Brain microvascular endothelial cell (primary cell): ENCODE results near the gene NEK11.
A peak's percentile ranks its signal among the peaks of the same experiment; 100 is the strongest.

Source experiments
- DNase-seq: peaks from one replicate; pipeline ENCODE4 v3.0.0-alpha.2; 2020
- H3K27ac ChIP-seq: fragments of 250-450 bp; sonication (Bioruptor Pico); 2 replicates; pipeline ENCODE4 v1.5.1; 2020; ENCODE audit warnings: mild to moderate bottlenecking, moderate library complexity
- H3K27me3 ChIP-seq: fragments of 250-450 bp; sonication (Bioruptor Pico); replicated peaks from 2 replicates; pipeline ENCODE4 v1.5.1; 2020; ENCODE audit warnings: mild to moderate bottlenecking
- H3K36me3 ChIP-seq: fragments of 250-450 bp; sonication (Bioruptor Pico); replicated peaks from 2 replicates; pipeline ENCODE4 v1.5.1; 2020; ENCODE audit warnings: mild to moderate bottlenecking
- H3K4me3 ChIP-seq: 2 replicates; pipeline ENCODE4 v1.5.1; 2011; ENCODE audit warnings: low read depth, mild to moderate bottlenecking, control low read depth, low read length, moderate library complexity
- CTCF ChIP-seq: IDR thresholded peaks from 2 replicates; pipeline ENCODE4 v1.5.1; 2011; ENCODE audit warnings: low read depth, mild to moderate bottlenecking, moderate library complexity, low read length, control low read depth, inconsistent platforms; ENCODE audit errors: missing control alignments
- in situ Hi-C: cut with HindIII; loops from 2 replicates; pipeline ENCODE4 v1.10.0; 2017; ENCODE audit warnings: low sequenced_read_pairs, low pct_ligation_motif_present

Gene NEK11

GRCh38 chr3:131008326-131008725, 18.4 kb upstream of the NEK11 start:
- no peak for TF ChIP-seq CTCF
- no peak overlapping the region for H3K4me3 ChIP-seq
- H3K36me3 ChIP-seq, result peaks cover 22% of the 10 kb centered on the region
- H3K27me3 ChIP-seq, result no peaks in the 10 kb centered on the region
- in situ Hi-C loops, result no loop called here
- DNase-seq, result no peak
- no peak overlapping the region for H3K27ac ChIP-seq

GRCh38 chr3:131009698-131010097, 17.0 kb upstream of the NEK11 start:
- H3K36me3 ChIP-seq, result peaks cover 23% of the 10 kb centered on the region
- no peak for DNase-seq
- no peak for TF ChIP-seq CTCF
- H3K4me3 ChIP-seq, result no peak overlapping the region
- in situ Hi-C loops, result no loop called here
- H3K27ac ChIP-seq, result no peak overlapping the region
- no peaks in the 10 kb centered on the region for H3K27me3 ChIP-seq

- H3K27me3 ChIP-seq, result no peaks in the 10 kb centered on the region
- no peak for DNase-seq
- H3K27ac ChIP-seq, result no peak overlapping the region
- H3K36me3 ChIP-seq, result peaks cover 7% of the 10 kb centered on the region
- no peak overlapping the region for H3K4me3 ChIP-seq
- no peak for TF ChIP-seq CTCF
- in situ Hi-C loops, result no loop called here
Measured at GRCh38 chr3:131018970-131019369, 7.7 kb upstream of the NEK11 start.

GRCh38 chr3:131020122-131020693, 6.5 kb upstream of the NEK11 start:
- H3K36me3 ChIP-seq, result peaks cover 7% of the 10 kb centered on the region
- in situ Hi-C loops, result no loop called here
- no peak overlapping the region for H3K27ac ChIP-seq
- DNase-seq, result no peak
- no peak for TF ChIP-seq CTCF
- no peak overlapping the region for H3K4me3 ChIP-seq
- H3K27me3 ChIP-seq, result no peaks in the 10 kb centered on the region

- DNase-seq, result no peak
- Histone ChIP-seq H3K27ac (no peak overlapping the region), H3K27me3 (no peaks in the 10 kb centered on the region), H3K4me3 (peak overlapping the region; percentile 97), H3K36me3 (no peaks in the 10 kb centered on the region)
- in situ Hi-C loops, result no loop called here
- TF ChIP-seq CTCF, result no peak
Measured at GRCh38 chr3:131025539-131025938, 1.1 kb upstream of the NEK11 start.

GRCh38 chr3:131028844-131029243, 2.2 kb downstream of the NEK11 start:
- no peaks in the 10 kb centered on the region for H3K27me3 ChIP-seq
- H3K27ac ChIP-seq, result no peak overlapping the region
- H3K36me3 ChIP-seq, result no peaks in the 10 kb centered on the region
- DNase-seq, result no peak
- no peak for TF ChIP-seq CTCF
- in situ Hi-C loops, result no loop called here
- H3K4me3 ChIP-seq, result no peak overlapping the region
